GM10248 (cell line): ENCODE data around the gene NOSIP.

Experiments
- CTCF ChIA-PET: fragments of 300-600 bp; sonication (Branson Sonifier 250); formaldehyde crosslinking; extraction: SDS; loops from one replicate; lab custom pipeline; 2021; ENCODE audit warnings: antibody characterized with exemption; lab: Yijun Ruan, JAX
- POLR2A ChIA-PET: fragments of 350-650 bp; sonication (Branson Sonifier 250); formaldehyde crosslinking; extraction: SDS; loops from one replicate; lab custom pipeline; 2020; ENCODE audit warnings: antibody characterized with exemption; lab: Yijun Ruan, JAX
- DNase-seq: peaks from one replicate; pipeline ENCODE4 v3.0.0; 2012; ENCODE audit errors: extremely low spot score
- CTCF ChIP-seq: IDR thresholded peaks from 2 replicates; pipeline ENCODE4 v1.5.1; 2012; ENCODE audit warnings: mild to moderate bottlenecking, low read depth; ENCODE audit errors: extremely low read depth, missing control alignments, control extremely low read depth

The NOSIP gene

GRCh38 chr19:49591731-49592485, 11.6 kb upstream of the NOSIP start:
- ChIA-PET POLR2A (no interaction called here), CTCF (interaction anchor here (1.0 to 1.4 kb wide), 2 partner anchors 31 to 89 kb away, joined by 3 to 4 read pairs; no protein-coding TSS in a partner anchor)
- no peak for TF ChIP-seq CTCF
- no peak for DNase-seq

DNA sequence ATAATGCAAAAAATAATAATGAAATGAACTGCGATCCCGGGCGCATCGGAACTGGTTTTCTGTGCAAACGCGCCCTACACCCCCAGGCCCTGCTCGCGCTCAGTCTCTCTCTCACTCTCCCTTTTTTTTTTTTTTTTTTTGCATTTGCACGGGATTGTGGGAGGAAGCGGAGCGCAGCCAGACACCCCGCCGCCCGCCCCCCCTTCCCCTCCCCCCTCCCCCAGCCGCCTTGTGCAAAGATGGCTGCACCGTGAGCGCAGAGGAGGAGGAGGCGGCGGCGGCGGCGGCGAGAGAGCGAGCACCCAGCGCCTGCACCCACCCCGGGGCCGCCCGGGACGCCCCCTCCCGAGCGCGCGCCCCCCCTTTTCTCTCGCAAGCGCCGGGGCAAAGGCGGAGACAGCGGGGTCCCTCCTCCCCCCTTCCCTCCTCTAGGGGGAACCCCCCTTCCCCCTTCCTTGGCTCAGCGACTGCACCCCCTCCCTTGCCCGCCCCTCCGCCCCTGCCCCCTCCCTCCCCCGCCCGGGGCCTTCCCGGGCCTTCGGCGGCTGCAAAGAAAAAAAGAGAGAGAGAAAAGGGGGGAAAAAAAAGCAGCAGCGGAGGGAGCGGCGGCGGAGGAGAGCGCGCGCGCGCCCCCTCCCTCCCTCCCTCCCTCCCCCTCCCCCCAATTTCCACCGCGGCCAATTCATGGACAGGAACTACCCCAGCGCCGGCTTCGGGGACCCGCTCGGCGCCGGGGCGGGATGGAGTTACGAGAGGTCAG, 10.8 kb upstream of the NOSIP start, which contains the start of gene PRR12:
PRR12 (plus strand) TSS at position 212 of the 760 bp plus-strand sequence; CDS start at position 685, 473 bp downstream.
- peak; percentile 84 for DNase-seq
- ChIA-PET POLR2A (interaction anchor here (0.7 kb wide), 1 partner anchor 30 kb away, joined by 7 read pairs; no protein-coding TSS in a partner anchor), CTCF (interaction anchor here (1.0 to 2.4 kb wide), 2 partner anchors 21 to 90 kb away, joined by 3 to 12 read pairs; no protein-coding TSS in a partner anchor)
- TF ChIP-seq CTCF: no peak

GRCh38 chr19:49590071-49590970, 10.0 kb upstream of the NOSIP start:
- TF ChIP-seq CTCF: no peak
- ChIA-PET POLR2A (interaction anchor here (0.7 kb wide), 1 partner anchor 29 kb away, joined by 7 read pairs; no protein-coding TSS in a partner anchor), CTCF (interaction anchor here (2.4 kb wide), 1 partner anchor 20 kb away, joined by 12 read pairs; no protein-coding TSS in a partner anchor)
- peak; percentile 95 for DNase-seq

DNA sequence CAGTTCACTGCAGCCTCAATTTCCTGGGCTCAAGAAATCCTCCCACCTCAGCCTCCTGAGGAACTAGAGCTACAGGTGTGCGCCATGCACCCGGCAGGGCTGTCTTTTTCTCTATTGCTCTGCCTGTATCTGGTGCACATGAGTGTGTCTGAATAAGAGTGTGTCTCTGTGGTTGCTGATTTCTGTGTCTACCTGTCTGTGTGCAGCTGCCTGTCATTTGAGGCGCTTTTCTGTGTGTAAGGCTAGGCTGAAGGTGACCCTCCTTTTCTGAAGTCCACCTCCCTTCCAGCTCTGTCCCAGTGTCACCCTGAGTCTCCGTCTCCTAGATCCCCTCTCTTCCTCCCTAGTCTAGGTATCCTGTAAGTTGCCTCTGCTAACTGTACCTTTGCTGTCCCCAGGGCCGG, 9.1 kb upstream of the NOSIP start:
- TF ChIP-seq CTCF: no peak
- DNase-seq: no peak

DNA sequence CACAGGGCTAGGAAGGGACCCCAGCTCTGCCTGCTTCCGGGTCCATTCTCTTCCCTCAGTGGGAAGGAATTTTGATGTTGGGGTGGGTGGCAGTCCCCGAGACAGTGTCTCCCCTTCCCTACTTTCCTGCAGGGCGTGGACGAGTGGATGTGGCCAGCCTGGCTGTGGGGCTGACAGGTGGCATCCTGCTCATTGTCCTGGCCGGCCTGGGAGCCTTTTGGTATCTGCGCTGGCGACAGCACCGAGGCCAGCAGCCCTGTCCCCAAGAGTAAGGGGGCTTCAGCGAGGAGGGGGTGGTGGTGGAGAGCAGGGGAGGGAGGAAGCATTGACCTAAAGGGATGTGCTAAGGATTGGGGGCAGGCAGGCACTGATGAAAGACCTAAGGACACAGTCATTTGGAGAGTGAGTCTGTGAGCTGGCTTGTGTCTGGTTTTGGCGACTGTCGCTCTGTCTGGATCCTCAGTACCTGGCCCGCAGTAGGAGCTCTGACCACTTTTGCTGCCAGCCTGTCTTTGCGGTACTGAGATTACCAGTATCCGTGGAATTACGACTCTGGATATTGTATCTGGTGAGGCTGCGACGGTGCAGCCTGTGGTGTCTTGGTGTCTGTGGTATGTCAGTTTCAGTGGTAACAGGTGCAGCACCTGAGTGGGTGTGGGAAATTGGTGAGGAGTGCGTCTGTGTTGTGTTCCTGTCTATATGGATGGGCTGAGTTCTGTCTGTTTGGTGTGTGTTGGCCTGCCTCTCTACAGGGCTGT, 8.2 kb upstream of the NOSIP start:
- DNase-seq: no peak
- ChIA-PET CTCF (interaction anchor here (2.4 kb wide), 1 partner anchor 18 kb away, joined by 12 read pairs; no protein-coding TSS in a partner anchor), POLR2A (interaction anchor here (0.7 kb wide), 1 partner anchor 226 kb away, joined by 7 read pairs; no protein-coding TSS in a partner anchor)
- no peak for TF ChIP-seq CTCF

More for the DNA sequence above, 9.1 kb upstream of the NOSIP start:
- ChIA-PET CTCF (interaction anchor here (2.4 kb wide), 1 partner anchor 19 kb away, joined by 12 read pairs; no protein-coding TSS in a partner anchor), POLR2A (interaction anchor here (0.7 kb wide), 1 partner anchor 225 kb away, joined by 7 read pairs; no protein-coding TSS in a partner anchor)
